Stimulated activated naive CD4-positive, alpha-beta T cell (primary cell): ENCODE results near the gene STON2.
"Not testable (repeated sequence)": the region's sequence is repeated elsewhere in the genome, so short reads cannot be mapped to it uniquely, and the experiment has no call there.

Source experiments
- DNase-seq, 6 experiments: peaks; one replicate each; lab custom pipeline; 2025; lab: John Stamatoyannopoulos, UW

STON2 gene

GRCh38 chr14:81400202-81400678 is at the start of gene STON2:
STON2 (minus strand) TSS chr14:81400324; CDS start chr14:81398382, 1,942 bp downstream.
- no peak for DNase-seq

GRCh38 chr14:81449576-81449975 is 49.5 kb upstream of the STON2 start:
- DNase-seq = no peak

- DNase-seq = no peak
Observed at GRCh38 chr14:81449114-81449513, 49.0 kb upstream of the STON2 start.

- no peak for DNase-seq
Observed at GRCh38 chr14:81447021-81447764, 47.1 kb upstream of the STON2 start.

- no peak for DNase-seq
Observed at GRCh38 chr14:81446279-81447007, 46.3 kb upstream of the STON2 start.

GRCh38 chr14:81441626-81442134 is 41.6 kb upstream of the STON2 start:
- no peak for DNase-seq

GRCh38 chr14:81440041-81440440 is 39.9 kb upstream of the STON2 start:
- DNase-seq = no peak

GRCh38 chr14:81437244-81437643 is 37.1 kb upstream of the STON2 start:
- no peak for DNase-seq

GRCh38 chr14:81436296-81437138 is 36.4 kb upstream of the STON2 start:
- DNase-seq = peak in 4 of 6 experiments; percentile 4 to 8 (median 6)

GRCh38 chr14:81435391-81436295 is 35.5 kb upstream of the STON2 start:
- peak in 2 of 6 experiments; percentile 19 to 20 for DNase-seq

- DNase-seq = no peak
Observed at GRCh38 chr14:81435048-81435390, 34.9 kb upstream of the STON2 start.

GRCh38 chr14:81434230-81434629 is 34.1 kb upstream of the STON2 start:
- no peak for DNase-seq

- DNase-seq = no peak
Observed at GRCh38 chr14:81433378-81433777, 33.3 kb upstream of the STON2 start.

- no peak for DNase-seq
Observed at GRCh38 chr14:81432219-81432661, 32.1 kb upstream of the STON2 start.

- no peak for DNase-seq
Observed at GRCh38 chr14:81430235-81430634, 30.1 kb upstream of the STON2 start.

- DNase-seq = not testable (repeated sequence)
Observed at GRCh38 chr14:81429749-81430148, 29.6 kb upstream of the STON2 start.

- no peak for DNase-seq
Observed at GRCh38 chr14:81429028-81429427, 28.9 kb upstream of the STON2 start.

GRCh38 chr14:81427348-81428058 is 27.4 kb upstream of the STON2 start:
- no peak for DNase-seq

- DNase-seq = no peak
Observed at GRCh38 chr14:81423504-81423903, 23.4 kb upstream of the STON2 start.

GRCh38 chr14:81418057-81418790 is 18.1 kb upstream of the STON2 start:
- no peak for DNase-seq
